Esophagus (tissue), 2 donors: Measurements from ENCODE around the gene SPEG. TPM values are rescaled to one million over a fixed set of nuclear protein-coding genes. Genes with fewer than 3 reads are reported as not detected.
A peak's percentile ranks its signal among the peaks of the same experiment; 100 is the strongest.

Experiments
- H3K27ac ChIP-seq, 2 donors: one replicate each; pipeline ENCODE4 v1.5.1; 2013; ENCODE audit warnings: low read depth in 2 of 2, mild to moderate bottlenecking in 2 of 2, inconsistent platforms in 1 of 2, low read length in 1 of 2, moderate library complexity in 1 of 2
- H3K27me3 ChIP-seq, 2 donors: one replicate each; pipeline ENCODE4 v1.6.1; 2013; ENCODE audit warnings: low read length in 2 of 2, control low read depth in 1 of 2, mild to moderate bottlenecking in 1 of 2; ENCODE audit not compliant: insufficient read depth in 2 of 2, control insufficient read depth in 1 of 2
- H3K36me3 ChIP-seq, 2 donors: one replicate each; pipeline ENCODE4 v1.6.1; 2013; ENCODE audit warnings: low read length in 1 of 2; ENCODE audit not compliant: control insufficient read depth in 2 of 2, insufficient read depth in 2 of 2
- H3K4me1 ChIP-seq, 2 donors: one replicate each; pipeline ENCODE4 v1.6.1; 2013; ENCODE audit warnings: low read length in 1 of 2; ENCODE audit not compliant: control insufficient read depth in 2 of 2, insufficient read depth in 2 of 2
- H3K4me3 ChIP-seq, 2 donors: one replicate each; pipeline ENCODE4 v1.5.1; 2013; ENCODE audit warnings: low read length in 2 of 2, mild to moderate bottlenecking in 2 of 2, low read depth in 1 of 2, moderate library complexity in 1 of 2
- H3K9me3 ChIP-seq, 2 donors: one replicate each; pipeline ENCODE4 v1.6.1; 2013; ENCODE audit warnings: mild to moderate bottlenecking in 2 of 2, low read depth in 1 of 2, low read length in 1 of 2, moderate library complexity in 1 of 2; ENCODE audit not compliant: control insufficient read depth in 2 of 2, insufficient read depth in 1 of 2
- WGBS, 2 donors: extraction: QIAGEN DNeasy Blood & Tissue Kit; methylation state at CpG; one replicate each; pipeline ENCODE4 v1.1.7; 2013; 5-methylcytosine and 5-hydroxymethylcytosine counted together
- polyA plus RNA-seq, 2 donors: library from polyadenylated mRNA; stranded (reverse); fragments of 200-250 nt; gene quantifications; one replicate each; pipeline ENCODE4 v1.2.3, GENCODE V29; 2013
- donor health status: healthy with polysubstance abuse.
- donor health status: Bipolar disorder and iron deficiency.

Gene SPEG
- polyA plus RNA-seq, 2 donors: 22.3 to 37.7 TPM

DNA sequence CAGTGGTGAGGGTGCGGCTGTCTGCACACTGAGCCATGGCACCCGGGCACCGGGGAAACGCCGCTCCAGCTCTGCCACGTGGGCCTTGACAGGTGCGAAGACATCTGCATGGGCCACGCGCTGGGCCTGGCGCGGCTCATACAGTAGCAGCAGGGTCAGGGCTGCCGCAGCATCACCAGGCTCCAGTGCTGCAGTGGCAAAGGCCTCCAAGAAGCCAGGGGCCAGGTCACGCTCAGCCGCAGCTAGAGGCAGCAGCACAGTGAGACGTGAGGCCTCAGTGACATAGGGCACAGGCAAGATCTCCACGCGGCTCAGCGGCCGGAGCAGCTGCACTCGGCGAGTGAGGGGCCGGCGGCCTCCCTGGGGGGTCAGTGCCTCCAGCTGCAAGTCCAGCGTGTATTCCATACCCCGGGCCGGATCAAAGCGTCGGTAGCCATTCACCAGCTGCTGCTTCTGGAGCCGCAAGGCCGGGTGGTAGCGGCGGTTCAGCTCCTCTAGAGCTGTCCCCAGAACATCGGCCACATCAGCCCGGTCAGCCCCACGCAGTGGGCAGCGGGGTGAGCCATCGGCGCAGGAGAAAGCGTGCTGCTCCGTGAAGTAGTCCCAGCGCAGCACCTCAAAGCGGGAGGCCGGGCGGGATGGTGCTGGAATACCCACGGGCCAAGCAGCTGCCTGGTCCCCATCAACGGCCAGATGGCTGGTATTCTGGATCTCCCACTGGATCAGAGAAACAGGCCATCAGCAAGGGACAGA lies 105.5 kb downstream of the SPEG start:
- H3K27me3 ChIP-seq: no peaks in the 10 kb centered on the region
- no peaks in the 10 kb centered on the region for H3K9me3 ChIP-seq
- peaks cover 0 to 15% of the 10 kb centered on the region in 2 donors for H3K4me1 ChIP-seq
- peaks cover 0 to 24% of the 10 kb centered on the region in 2 donors for H3K36me3 ChIP-seq
- no peak overlapping the region for H3K27ac ChIP-seq
- H3K4me3 ChIP-seq: no peak overlapping the region
- 94 to 95% methylated on average over 46 of the region's 46 CpGs for WGBS, 2 donors

DNA sequence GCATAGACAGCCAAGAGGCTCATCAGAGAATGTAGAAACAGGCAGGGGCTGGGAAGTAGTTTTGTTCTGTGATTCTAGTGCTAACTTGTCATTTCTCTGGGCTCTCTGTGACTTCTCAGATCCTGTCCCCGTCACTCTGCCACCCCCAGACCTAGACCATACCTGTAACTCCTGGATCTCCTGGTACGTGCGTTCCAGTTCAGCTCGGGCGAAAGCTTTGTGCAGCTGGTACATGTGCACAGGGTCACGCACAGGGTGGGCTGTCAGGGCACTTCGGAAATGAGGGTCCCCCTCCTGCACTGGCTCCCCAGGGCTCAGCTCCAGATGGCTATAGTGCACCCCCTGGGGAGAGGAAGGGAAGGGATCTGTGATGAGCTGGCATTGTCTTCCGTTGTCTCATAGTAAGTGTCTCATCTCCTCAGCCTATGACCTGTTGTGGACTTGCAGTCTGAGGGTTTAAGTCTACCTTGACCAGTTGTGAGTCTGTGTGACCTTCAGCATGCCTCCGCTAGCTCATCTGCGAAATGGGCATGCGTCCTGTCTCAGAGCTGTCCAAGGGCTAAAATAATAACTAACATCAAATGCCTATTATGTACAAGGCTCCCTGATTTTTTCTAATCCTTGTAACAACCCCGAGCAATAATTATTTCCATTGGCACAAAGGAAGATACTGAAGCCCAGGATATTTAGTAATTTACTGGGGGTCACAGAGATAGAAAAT lies 106.3 kb downstream of the SPEG start:
- H3K27me3 ChIP-seq: no peaks in the 10 kb centered on the region
- peaks cover 0 to 24% of the 10 kb centered on the region in 2 donors for H3K36me3 ChIP-seq
- no peak overlapping the region for H3K4me3 ChIP-seq
- peaks cover 0 to 15% of the 10 kb centered on the region in 2 donors for H3K4me1 ChIP-seq
- 86 to 89% methylated on average over 12 of the region's 12 CpGs for WGBS, 2 donors
- H3K27ac ChIP-seq: no peak overlapping the region
- H3K9me3 ChIP-seq: no peaks in the 10 kb centered on the region

DNA sequence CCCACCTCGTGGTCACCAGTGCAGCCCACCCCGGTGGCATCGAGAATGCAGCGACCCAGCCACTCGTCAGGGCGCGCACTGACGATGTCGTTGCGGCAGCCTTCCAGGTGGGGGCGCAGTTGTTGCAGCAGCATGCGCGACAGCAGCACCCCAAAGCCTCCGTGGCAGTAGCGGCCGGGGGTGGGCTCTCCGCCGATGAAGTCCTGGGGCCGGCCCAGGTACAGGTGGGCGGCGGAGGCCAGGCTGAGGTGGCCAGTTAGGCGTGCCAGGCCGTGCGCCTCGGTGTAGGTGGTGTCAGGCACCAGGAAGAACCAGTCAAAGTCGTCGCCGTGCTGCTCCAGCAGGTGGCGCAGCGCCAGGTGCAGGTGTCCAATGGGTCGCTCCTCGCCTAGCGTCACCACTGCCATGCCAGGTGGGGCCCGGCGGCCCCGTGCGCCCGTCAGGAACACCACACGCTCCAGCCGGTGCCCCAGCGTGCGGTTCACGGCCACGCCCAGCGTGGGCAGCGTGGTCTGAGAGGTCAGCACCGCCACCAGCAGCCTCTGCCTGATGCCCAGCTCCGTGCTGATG lies 107.1 kb downstream of the SPEG start:
- Histone ChIP-seq H3K27me3 (no peaks in the 10 kb centered on the region), H3K4me1 (peaks cover 0 to 15% of the 10 kb centered on the region in 2 donors), H3K9me3 (no peaks in the 10 kb centered on the region), H3K4me3 (peak overlapping the region; percentile 17 to 41), H3K36me3 (peaks cover 0 to 24% of the 10 kb centered on the region in 2 donors), H3K27ac (peak overlapping the region in 1 of 2 donors; percentile 1)
- WGBS, 2 donors: 13 to 17% methylated on average over 44 to 48 of the region's 48 CpGs

DNA sequence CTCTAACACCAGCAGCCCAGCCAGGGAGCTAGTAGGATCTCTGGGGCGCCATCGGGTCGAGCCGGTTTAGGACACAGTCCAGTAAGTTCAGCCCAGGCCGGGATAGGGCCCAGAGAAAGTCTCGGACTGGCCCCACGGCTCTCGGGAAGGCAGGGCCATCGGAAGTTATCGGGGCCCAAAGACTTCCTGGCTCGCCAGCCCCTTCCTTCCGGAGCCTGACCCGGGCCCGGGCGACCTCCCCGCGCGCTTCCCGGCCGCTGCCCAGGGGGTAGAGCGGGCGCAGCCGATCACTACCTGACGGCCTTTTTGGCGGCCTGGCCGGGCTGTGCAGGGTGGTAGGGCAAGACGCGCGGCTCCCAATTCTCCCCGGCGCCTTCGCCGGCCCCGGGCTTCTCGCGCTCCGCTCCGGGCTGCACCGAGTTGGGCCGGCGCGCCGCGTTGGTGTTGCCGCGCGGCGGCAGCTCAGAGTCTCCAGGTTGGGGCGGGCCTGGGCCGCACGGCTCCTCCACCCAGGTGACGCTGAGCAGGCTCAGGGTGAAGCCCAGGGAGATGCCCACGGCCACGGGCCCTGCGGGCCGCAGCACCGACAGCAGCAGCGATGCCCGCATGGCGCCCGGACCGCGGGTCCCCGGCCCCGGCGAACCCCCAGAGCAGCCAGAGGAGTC lies 108.4 kb downstream of the SPEG start:
- 0 to 1% methylated on average over 61 to 66 of the region's 66 CpGs for WGBS, 2 donors
- H3K36me3 ChIP-seq: peaks cover 0 to 24% of the 10 kb centered on the region in 2 donors
- H3K27ac ChIP-seq: peak overlapping the region; percentile 88 to 92
- H3K4me1 ChIP-seq: peaks cover 0 to 15% of the 10 kb centered on the region in 2 donors
- peak overlapping the region; percentile 66 to 70 for H3K4me3 ChIP-seq
- no peaks in the 10 kb centered on the region for H3K9me3 ChIP-seq
- no peaks in the 10 kb centered on the region for H3K27me3 ChIP-seq

DNA sequence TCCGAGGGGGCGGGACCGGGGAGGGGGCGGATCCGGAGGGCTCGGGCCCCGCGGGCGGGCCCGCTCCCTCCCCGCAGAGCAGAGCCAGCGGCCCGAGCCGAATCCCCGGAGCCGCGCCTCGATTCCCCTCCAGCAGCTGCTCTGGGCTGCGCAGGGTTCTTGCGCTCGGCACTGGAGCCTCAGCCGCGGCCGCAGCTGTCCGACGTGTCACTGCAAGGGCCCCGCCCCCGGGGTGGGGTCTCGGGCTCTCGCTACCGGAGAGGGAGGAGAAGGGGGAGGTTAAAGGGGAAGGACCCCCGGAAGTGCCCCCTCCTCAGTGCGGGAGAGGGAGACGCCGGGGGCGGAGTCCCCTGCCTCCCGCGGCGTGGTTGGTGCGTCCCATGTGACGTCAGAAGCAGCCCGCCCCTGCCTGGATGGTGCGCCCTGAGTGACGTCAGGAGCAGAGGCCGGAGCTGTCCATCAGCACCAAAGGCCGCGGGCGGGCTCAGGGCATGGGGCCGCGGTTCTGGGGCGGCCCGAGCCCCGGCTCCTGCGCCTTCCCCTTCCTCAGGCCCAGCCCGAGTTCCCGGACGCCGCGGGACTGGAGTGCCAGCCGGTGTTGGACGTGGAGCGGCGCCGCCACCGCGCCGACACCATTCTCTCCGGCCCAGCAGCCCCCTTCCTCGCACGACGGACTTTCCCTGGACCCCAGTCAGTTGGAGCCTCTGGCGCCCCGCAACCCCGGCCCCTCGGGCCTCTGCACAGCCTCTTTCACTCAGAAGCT lies 109.1 kb downstream of the SPEG start, which contains the start of the genes CHPF and TMEM198:
Gene CHPF, minus strand, starts transcription at position 214 of the 763 bp plus-strand sequence. CDS start 271 bp downstream, outside the sequence.
Gene TMEM198, plus strand, starts transcription at position 433 of the 763 bp plus-strand sequence. CDS start 700 bp downstream, outside the sequence.
- peaks cover 0 to 22% of the 10 kb centered on the region in 2 donors for H3K36me3 ChIP-seq
- peak within 1 kb of the TSS; percentile 88 to 92 for H3K27ac ChIP-seq
- H3K9me3 ChIP-seq: no peaks in the 10 kb centered on the region
- H3K4me1 ChIP-seq: peaks cover 0 to 15% of the 10 kb centered on the region in 2 donors
- H3K4me3 ChIP-seq: peak within 1 kb of the TSS; percentile 66 to 70
- WGBS, 2 donors: 1% methylated on average over 66 to 75 of the region's 75 CpGs
- H3K27me3 ChIP-seq: no peaks in the 10 kb centered on the region

DNA sequence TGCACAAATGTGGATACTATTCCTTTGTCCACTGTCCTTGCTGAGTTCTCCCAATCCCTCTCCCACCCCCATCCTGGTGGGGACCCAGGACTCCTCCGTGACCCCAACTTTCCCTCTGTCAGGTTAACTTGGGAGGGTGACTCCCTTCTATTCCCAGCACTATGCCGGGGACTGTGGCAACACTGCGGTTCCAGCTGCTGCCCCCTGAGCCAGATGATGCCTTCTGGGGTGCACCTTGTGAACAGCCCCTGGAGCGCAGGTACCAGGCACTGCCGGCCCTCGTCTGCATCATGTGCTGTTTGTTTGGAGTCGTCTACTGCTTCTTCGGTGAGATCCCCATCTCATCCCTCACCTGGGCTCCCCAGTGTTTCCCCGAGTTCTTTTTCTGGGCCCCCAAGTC lies 109.9 kb downstream of the SPEG start:
- no peaks in the 10 kb centered on the region for H3K9me3 ChIP-seq
- no peaks in the 10 kb centered on the region for H3K27me3 ChIP-seq
- H3K4me1 ChIP-seq: peaks cover 0 to 15% of the 10 kb centered on the region in 2 donors
- peaks cover 0 to 14% of the 10 kb centered on the region in 2 donors for H3K36me3 ChIP-seq
- peak overlapping the region in 1 of 2 donors; percentile 25 for H3K4me3 ChIP-seq
- H3K27ac ChIP-seq: no peak overlapping the region
- WGBS, 2 donors: 42 to 53% methylated on average over 9 of the region's 9 CpGs

DNA sequence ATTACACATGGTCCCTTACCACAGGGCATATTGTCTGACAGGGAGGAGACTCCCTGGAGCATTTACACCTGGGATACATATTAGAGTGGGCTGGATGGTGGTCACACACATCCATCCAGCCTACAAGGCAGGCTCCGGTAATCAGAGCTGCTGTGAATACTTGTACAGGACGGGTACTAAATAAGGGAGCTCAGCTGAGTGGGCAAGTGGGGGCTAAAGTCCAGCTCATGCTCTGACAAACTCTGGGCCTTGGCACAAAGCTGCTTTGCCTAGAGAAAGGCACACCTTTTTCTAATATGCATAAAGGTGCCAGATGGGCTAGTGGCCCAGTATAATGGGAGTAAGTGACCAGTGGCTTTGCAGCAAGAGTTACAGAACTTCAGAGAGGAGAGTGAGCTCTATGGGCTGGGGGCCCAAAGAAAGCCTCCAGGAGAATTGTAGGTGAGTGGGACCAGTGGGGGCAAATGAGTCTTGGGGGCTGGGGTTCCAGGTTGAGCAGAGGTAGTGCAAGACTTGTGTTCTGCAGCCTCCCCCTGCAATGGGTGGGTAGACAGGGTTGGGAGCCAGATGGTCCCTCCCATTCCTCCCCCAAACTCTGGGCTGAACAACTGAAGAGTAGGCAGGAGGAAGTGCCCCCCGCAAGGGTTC lies 110.8 kb downstream of the SPEG start:
- H3K27me3 ChIP-seq: no peaks in the 10 kb centered on the region
- peaks cover 0 to 6% of the 10 kb centered on the region in 2 donors for H3K36me3 ChIP-seq
- WGBS, 2 donors: 81 to 91% methylated on average over 3 of the region's 3 CpGs
- H3K27ac ChIP-seq: no peak overlapping the region
- H3K4me1 ChIP-seq: peaks cover 0 to 15% of the 10 kb centered on the region in 2 donors
- no peaks in the 10 kb centered on the region for H3K9me3 ChIP-seq
- no peak overlapping the region for H3K4me3 ChIP-seq

DNA sequence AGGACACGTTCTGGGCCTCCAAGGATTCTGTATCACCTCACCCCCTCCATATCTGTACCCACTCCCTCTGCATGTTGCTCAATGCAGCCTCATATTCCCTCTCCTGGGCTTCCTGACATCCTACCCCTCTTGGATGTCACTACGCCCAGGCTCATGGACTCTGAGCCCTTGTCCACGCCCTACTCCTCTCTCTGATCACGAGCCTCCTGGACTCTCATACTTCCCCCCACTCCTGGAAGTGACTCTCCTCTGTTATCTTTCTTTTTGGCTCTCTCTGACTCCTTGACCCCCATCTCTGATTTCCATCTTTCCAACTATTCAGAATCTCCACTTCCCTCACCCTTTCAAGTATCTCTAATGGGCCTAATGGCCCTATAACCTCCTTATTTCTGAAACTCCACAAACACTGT lies 111.3 kb downstream of the SPEG start:
- no peak overlapping the region for H3K4me3 ChIP-seq
- WGBS, 2 donors: 69 to 70% methylated on average over 4 of the region's 4 CpGs
- H3K27ac ChIP-seq: no peak overlapping the region
- H3K4me1 ChIP-seq: peaks cover 0 to 15% of the 10 kb centered on the region in 2 donors
- H3K9me3 ChIP-seq: no peaks in the 10 kb centered on the region
- H3K27me3 ChIP-seq: no peaks in the 10 kb centered on the region
- H3K36me3 ChIP-seq: peaks cover 0 to 4% of the 10 kb centered on the region in 2 donors
